ENCODE measurements around the gene LRFN5. TPM values are rescaled to one million over a fixed set of nuclear protein-coding genes. Genes with fewer than 3 reads are reported as not detected.

Gene LRFN5
- total and polyA plus RNA-seq, 10 of the 15 experiments (the other 5 are each of a cell fraction or from before 2014, with no cell fraction given), result 0.06 to 1.2 TPM; not detected in 8

DNA sequence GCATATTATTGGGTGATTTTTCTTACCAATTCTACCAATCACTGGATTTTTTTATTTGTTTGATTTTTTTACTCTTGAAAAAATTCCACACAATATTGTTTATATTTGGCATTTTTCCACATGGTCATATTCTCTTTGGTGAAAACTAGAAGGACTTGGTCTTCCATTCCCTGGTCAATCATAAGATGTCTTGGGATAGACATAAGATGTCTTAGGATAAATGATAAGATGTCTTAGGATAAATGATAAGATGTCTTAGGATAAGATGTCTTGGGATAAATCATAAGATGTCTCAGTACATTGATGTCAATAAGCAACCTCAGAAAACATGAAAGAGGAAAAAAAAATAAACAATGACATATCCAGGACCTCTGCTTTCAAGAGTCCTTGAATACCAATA is 309.1 kb downstream of the LRFN5 start:
- no TSS peak for BruUV-seq (replicated peaks)
- H3K27ac ChIP-seq (ENCODE audit: control insufficient read depth, insufficient read depth), result no peak overlapping the region
- H3K27me3 ChIP-seq (replicated peaks in 1 of 2; ENCODE audit: control insufficient read depth in 2 of 2, insufficient read depth in 2 of 2, low read length in 1 of 2), result no peaks in the 10 kb centered on the region
- intact Hi-C loops (cut with micrococcal nuclease; ENCODE audit: unreplicated experiment), result no loop called here
- no peaks in the 10 kb centered on the region for H4K20me1 ChIP-seq (ENCODE audit: control insufficient read depth, insufficient read depth)
- no peaks in the 10 kb centered on the region for H3K9me3 ChIP-seq (replicated peaks; ENCODE audit: control insufficient read depth, insufficient read depth, low read length)
- H2AFZ ChIP-seq (ENCODE audit: control insufficient read depth, low read depth, low read length), result no peak overlapping the region
- RAD21 ChIA-PET (ENCODE audit: unreplicated experiment), result no interaction called here
- no peaks in the 10 kb centered on the region for H3K79me2 ChIP-seq (ENCODE audit: control insufficient read depth, insufficient read depth, low read length)
- H3K36me3 ChIP-seq (ENCODE audit: control insufficient read depth in 2 of 2, insufficient read depth in 2 of 2, low read length in 1 of 2), result no peaks in the 10 kb centered on the region
- no peaks in the 10 kb centered on the region for H3K4me1 ChIP-seq (ENCODE audit: control insufficient read depth, insufficient read depth, low read length)
- H3K9ac ChIP-seq (ENCODE audit: control insufficient read depth, insufficient read depth, low read length), result no peak overlapping the region
- H3K4me2 ChIP-seq (ENCODE audit: control insufficient read depth, insufficient read depth), result no peak overlapping the region
- H3K4me3 ChIP-seq, result no peak overlapping the region
- POLR2A ChIA-PET, result no interaction called here
- SMC1A ChIA-PET (ENCODE audit: uncharacterized antibody, unreplicated experiment), result no interaction called here
- CTCF ChIA-PET, result no interaction called here
- FAIRE-seq (no peak), DNase-seq (ENCODE audit: low read depth, low spot score) (no peak), ATAC-seq (no peak)
- in situ Hi-C loops (cut with MboI), result no loop called here
- TF ChIP-seq, protein P1, sequence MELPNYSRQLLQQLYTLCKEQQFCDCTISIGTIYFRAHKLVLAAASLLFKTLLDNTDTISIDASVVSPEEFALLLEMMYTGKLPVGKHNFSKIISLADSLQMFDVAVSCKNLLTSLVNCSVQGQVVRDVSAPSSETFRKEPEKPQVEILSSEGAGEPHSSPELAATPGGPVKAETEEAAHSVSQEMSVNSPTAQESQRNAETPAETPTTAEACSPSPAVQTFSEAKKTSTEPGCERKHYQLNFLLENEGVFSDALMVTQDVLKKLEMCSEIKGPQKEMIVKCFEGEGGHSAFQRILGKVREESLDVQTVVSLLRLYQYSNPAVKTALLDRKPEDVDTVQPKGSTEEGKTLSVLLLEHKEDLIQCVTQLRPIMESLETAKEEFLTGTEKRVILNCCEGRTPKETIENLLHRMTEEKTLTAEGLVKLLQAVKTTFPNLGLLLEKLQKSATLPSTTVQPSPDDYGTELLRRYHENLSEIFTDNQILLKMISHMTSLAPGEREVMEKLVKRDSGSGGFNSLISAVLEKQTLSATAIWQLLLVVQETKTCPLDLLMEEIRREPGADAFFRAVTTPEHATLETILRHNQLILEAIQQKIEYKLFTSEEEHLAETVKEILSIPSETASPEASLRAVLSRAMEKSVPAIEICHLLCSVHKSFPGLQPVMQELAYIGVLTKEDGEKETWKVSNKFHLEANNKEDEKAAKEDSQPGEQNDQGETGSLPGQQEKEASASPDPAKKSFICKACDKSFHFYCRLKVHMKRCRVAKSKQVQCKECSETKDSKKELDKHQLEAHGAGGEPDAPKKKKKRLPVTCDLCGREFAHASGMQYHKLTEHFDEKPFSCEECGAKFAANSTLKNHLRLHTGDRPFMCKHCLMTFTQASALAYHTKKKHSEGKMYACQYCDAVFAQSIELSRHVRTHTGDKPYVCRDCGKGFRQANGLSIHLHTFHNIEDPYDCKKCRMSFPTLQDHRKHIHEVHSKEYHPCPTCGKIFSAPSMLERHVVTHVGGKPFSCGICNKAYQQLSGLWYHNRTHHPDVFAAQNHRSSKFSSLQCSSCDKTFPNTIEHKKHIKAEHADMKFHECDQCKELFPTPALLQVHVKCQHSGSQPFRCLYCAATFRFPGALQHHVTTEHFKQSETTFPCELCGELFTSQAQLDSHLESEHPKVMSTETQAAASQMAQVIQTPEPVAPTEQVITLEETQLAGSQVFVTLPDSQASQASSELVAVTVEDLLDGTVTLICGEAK (IDR thresholded peaks at IDR 0.05; ENCODE audit: borderline replicate concordance), result no peak
- TF ChIP-seq ZNF207 (IDR thresholded peaks at IDR 0.05; ENCODE audit: borderline replicate concordance), result no peak
- no peak for TF ChIP-seq TAF1 (IDR thresholded peaks at IDR 0.05; ENCODE audit: borderline replicate concordance, low read depth, low read length)
- no peak for TF ChIP-seq HDGF (IDR thresholded peaks at IDR 0.05)

DNA sequence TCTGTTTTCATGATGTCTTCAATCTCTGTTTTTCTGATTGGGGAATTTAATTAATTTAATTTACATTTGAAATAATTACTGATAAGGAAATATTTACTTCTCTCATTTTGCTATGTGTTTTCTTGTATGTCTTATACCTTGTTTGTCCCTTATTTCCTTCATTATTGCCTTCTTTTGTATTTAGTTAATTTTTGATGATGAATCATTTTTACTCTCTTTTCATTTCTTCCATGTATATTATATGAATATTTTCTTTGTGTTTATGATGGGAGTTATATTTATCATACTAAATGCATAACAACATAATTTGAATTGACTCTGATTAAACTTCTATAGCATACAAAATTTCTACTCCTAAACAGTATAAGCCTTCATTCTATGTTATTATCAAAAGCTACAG is 309.6 kb downstream of the LRFN5 start:
- Histone ChIP-seq H3K79me2 (ENCODE audit: control insufficient read depth, insufficient read depth, low read length) (no peaks in the 10 kb centered on the region), H3K4me3 (no peak overlapping the region), H4K20me1 (ENCODE audit: control insufficient read depth, insufficient read depth) (no peaks in the 10 kb centered on the region), H3K27me3 (replicated peaks in 1 of 2; ENCODE audit: control insufficient read depth in 2 of 2, insufficient read depth in 2 of 2, low read length in 1 of 2) (no peaks in the 10 kb centered on the region), H2AFZ (ENCODE audit: control insufficient read depth, low read depth, low read length) (no peak overlapping the region), H3K4me1 (ENCODE audit: control insufficient read depth, insufficient read depth, low read length) (no peaks in the 10 kb centered on the region), H3K4me2 (ENCODE audit: control insufficient read depth, insufficient read depth) (no peak overlapping the region), H3K36me3 (ENCODE audit: control insufficient read depth in 2 of 2, insufficient read depth in 2 of 2, low read length in 1 of 2) (no peaks in the 10 kb centered on the region), H3K9me3 (replicated peaks; ENCODE audit: control insufficient read depth, insufficient read depth, low read length) (no peaks in the 10 kb centered on the region), H3K27ac (ENCODE audit: control insufficient read depth, insufficient read depth) (no peak overlapping the region), H3K9ac (ENCODE audit: control insufficient read depth, insufficient read depth, low read length) (no peak overlapping the region)
- ATAC-seq (no peak), DNase-seq (ENCODE audit: low read depth, low spot score) (no peak), FAIRE-seq (no peak)
- ChIA-PET POLR2A (no interaction called here), SMC1A (ENCODE audit: uncharacterized antibody, unreplicated experiment) (no interaction called here), CTCF (no interaction called here), RAD21 (ENCODE audit: unreplicated experiment) (no interaction called here)
- in situ Hi-C loops (cut with MboI), result no loop called here
- intact Hi-C loops (cut with micrococcal nuclease; ENCODE audit: unreplicated experiment), result no loop called here
- no TSS peak for BruUV-seq (replicated peaks)
- TF ChIP-seq NR2F1 (conservative IDR thresholded peaks at IDR 0.05), result no peak
- TF ChIP-seq SP1 (IDR thresholded peaks at IDR 0.05; ENCODE audit: low read depth, low read length), result no peak
- TF ChIP-seq, protein P2, sequence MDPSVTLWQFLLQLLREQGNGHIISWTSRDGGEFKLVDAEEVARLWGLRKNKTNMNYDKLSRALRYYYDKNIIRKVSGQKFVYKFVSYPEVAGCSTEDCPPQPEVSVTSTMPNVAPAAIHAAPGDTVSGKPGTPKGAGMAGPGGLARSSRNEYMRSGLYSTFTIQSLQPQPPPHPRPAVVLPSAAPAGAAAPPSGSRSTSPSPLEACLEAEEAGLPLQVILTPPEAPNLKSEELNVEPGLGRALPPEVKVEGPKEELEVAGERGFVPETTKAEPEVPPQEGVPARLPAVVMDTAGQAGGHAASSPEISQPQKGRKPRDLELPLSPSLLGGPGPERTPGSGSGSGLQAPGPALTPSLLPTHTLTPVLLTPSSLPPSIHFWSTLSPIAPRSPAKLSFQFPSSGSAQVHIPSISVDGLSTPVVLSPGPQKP (IDR thresholded peaks at IDR 0.05; ENCODE audit: low read depth, low read length), result no peak
- TF ChIP-seq PML (IDR thresholded peaks at IDR 0.05; ENCODE audit: low read length), result no peak
- TF ChIP-seq STAT1 (conservative IDR thresholded peaks at IDR 0.05), result no peak
- no peak for TF ChIP-seq CEBPB (IDR thresholded peaks at IDR 0.05; ENCODE audit: borderline replicate concordance in 1 of 2, low read depth in 2 of 2, low read length in 2 of 2)
- TF ChIP-seq, protein P3, sequence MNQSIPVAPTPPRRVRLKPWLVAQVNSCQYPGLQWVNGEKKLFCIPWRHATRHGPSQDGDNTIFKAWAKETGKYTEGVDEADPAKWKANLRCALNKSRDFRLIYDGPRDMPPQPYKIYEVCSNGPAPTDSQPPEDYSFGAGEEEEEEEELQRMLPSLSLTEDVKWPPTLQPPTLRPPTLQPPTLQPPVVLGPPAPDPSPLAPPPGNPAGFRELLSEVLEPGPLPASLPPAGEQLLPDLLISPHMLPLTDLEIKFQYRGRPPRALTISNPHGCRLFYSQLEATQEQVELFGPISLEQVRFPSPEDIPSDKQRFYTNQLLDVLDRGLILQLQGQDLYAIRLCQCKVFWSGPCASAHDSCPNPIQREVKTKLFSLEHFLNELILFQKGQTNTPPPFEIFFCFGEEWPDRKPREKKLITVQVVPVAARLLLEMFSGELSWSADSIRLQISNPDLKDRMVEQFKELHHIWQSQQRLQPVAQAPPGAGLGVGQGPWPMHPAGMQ (IDR thresholded peaks at IDR 0.05; ENCODE audit: borderline replicate concordance), result no peak

Data from GM12878 (cell line).